Keratinocyte (primary cell): ENCODE measurements around the gene ZBTB34. TPM values are rescaled to one million over a fixed set of nuclear protein-coding genes. Genes with fewer than 3 reads are reported as not detected.
A peak's percentile ranks its signal among the peaks of the same experiment; 100 is the strongest.

Source experiments
- DNase-seq: peaks from one replicate; pipeline ENCODE4 v3.0.0-alpha.2; 2011; ENCODE audit warnings: low read depth, missing footprints, low spot score
- FAIRE-seq: peaks from 2 replicates; lab custom pipeline; 2011; peaks lifted over from hg19 to GRCh38; lab: Jason Lieb, UNC
- H2AFZ ChIP-seq: 2 replicates; pipeline ENCODE4 v1.6.0; 2012; ENCODE audit warnings: low read length, control low read depth, inconsistent platforms; ENCODE audit not compliant: control insufficient read depth
- H3K27ac ChIP-seq: 2 replicates; pipeline ENCODE4 v1.5.1; 2011; ENCODE audit warnings: low read length; ENCODE audit not compliant: control insufficient read depth, insufficient read depth
- H3K27me3 ChIP-seq: 3 replicates; pipeline ENCODE4 v1.6.0; 2011; ENCODE audit warnings: low read length; ENCODE audit not compliant: control insufficient read depth, insufficient read depth; ENCODE audit errors: extremely low read depth
- H3K36me3 ChIP-seq, 2 experiments: 2 replicates in 1 of 2; 3 replicates in 1 of 2; pipeline ENCODE4 v1.5.1; 2011; ENCODE audit warnings: low read length in 2 of 2, mild to moderate bottlenecking in 1 of 2; ENCODE audit not compliant: control insufficient read depth in 2 of 2, insufficient read depth in 2 of 2; ENCODE audit errors: extremely low read depth in 1 of 2
- H3K4me1 ChIP-seq: 3 replicates; pipeline ENCODE4 v1.5.1; 2011; ENCODE audit warnings: low read length; ENCODE audit not compliant: control insufficient read depth, insufficient read depth; ENCODE audit errors: extremely low read depth
- H3K4me2 ChIP-seq: 3 replicates; pipeline ENCODE4 v1.6.0; 2011; ENCODE audit warnings: low read depth, low read length; ENCODE audit not compliant: control insufficient read depth, insufficient read depth; ENCODE audit errors: extremely low read depth
- H3K4me3 ChIP-seq, 3 experiments: fragments of 200-600 bp in 1 of 3; sonication (generic) in 1 of 3; 2 replicates in 2 of 3; 3 replicates in 1 of 3; pipeline ENCODE4 v1.5.1; 2011 to 2016; ENCODE audit warnings: low read length in 3 of 3, mild to moderate bottlenecking in 3 of 3, control low read depth in 2 of 3, inconsistent platforms in 1 of 3, low read depth in 1 of 3, mixed read lengths in 1 of 3, mixed run types in 1 of 3, moderate library complexity in 1 of 3; ENCODE audit not compliant: control insufficient read depth in 2 of 3, insufficient read depth in 2 of 3; ENCODE audit errors: extremely low read depth in 1 of 3
- H3K79me2 ChIP-seq: 2 replicates; pipeline ENCODE4 v1.6.0; 2012; ENCODE audit warnings: low read length; ENCODE audit not compliant: control insufficient read depth, insufficient read depth
- H3K9ac ChIP-seq: 3 replicates; pipeline ENCODE4 v1.6.0; 2011; ENCODE audit warnings: low read length; ENCODE audit not compliant: control insufficient read depth, insufficient read depth; ENCODE audit errors: extremely low read depth
- H3K9me1 ChIP-seq: 3 replicates; pipeline ENCODE4 v1.6.0; 2011; ENCODE audit warnings: low read length; ENCODE audit not compliant: control insufficient read depth, insufficient read depth; ENCODE audit errors: extremely low read depth
- H3K9me3 ChIP-seq: 2 replicates; pipeline ENCODE4 v1.5.1; 2012; ENCODE audit warnings: low read depth, low read length; ENCODE audit not compliant: control insufficient read depth
- H4K20me1 ChIP-seq: 3 replicates; pipeline ENCODE4 v1.6.0; 2011; ENCODE audit warnings: low read length; ENCODE audit not compliant: control insufficient read depth, insufficient read depth; ENCODE audit errors: extremely low read depth
- CTCF ChIP-seq, 3 experiments: IDR thresholded peaks in 1 of 3; conservative IDR thresholded peaks in 1 of 3; optimal IDR thresholded peaks in 1 of 3; 2 replicates in 2 of 3; 3 replicates in 1 of 3; pipeline versions ENCODE3 to v1.5.1; 2011; ENCODE audit warnings: low read length in 3 of 3, mild to moderate bottlenecking in 3 of 3, moderate library complexity in 2 of 3, control low read depth in 1 of 3, inconsistent platforms in 1 of 3; ENCODE audit not compliant: insufficient read depth in 2 of 3; ENCODE audit errors: extremely low read depth in 1 of 3
- EZH2 ChIP-seq: IDR thresholded peaks from one replicate; pipeline ENCODE4 v1.6.1; 2012; ENCODE audit warnings: inconsistent platforms, mild to moderate bottlenecking, low read length, moderate library complexity
- dilution Hi-C: fragments of 300-500 bp; cut with MboI; formaldehyde crosslinking; loops from one replicate; pipeline ENCODE4 v1.7.0; 2020; ENCODE audit warnings: low sequenced_read_pairs; ENCODE audit not compliant: extremely low pct_ligation_motif_present
- polyA minus RNA-seq, 3 experiments: library from RNA; depleted of rRNA, polyadenylated mRNA; stranded (reverse); fragments of >200 nt; gene quantifications; 1 replicate in 1 of 3; 2 replicates in 1 of 3; 3 replicates in 1 of 3; pipeline ENCODE4 v1.2.3, GENCODE V29; 2011
- polyA plus RNA-seq, 5 experiments: library from polyadenylated mRNA; depleted of rRNA in 3 of 5; stranded (reverse) in 3 of 5; stranded (forward) in 1 of 5; unstranded in 1 of 5; fragments of >200 nt; gene quantifications; 1 replicate in 1 of 5; 2 replicates in 3 of 5; 3 replicates in 1 of 5; pipeline versions ENCODE4 v1.2.1 to v1.2.3, GENCODE V29; 2011 to 2012; ENCODE audit warnings: missing spikeins in 2 of 5, low read depth in 1 of 5, low replicate concordance in 1 of 5

Gene ZBTB34, protein sequence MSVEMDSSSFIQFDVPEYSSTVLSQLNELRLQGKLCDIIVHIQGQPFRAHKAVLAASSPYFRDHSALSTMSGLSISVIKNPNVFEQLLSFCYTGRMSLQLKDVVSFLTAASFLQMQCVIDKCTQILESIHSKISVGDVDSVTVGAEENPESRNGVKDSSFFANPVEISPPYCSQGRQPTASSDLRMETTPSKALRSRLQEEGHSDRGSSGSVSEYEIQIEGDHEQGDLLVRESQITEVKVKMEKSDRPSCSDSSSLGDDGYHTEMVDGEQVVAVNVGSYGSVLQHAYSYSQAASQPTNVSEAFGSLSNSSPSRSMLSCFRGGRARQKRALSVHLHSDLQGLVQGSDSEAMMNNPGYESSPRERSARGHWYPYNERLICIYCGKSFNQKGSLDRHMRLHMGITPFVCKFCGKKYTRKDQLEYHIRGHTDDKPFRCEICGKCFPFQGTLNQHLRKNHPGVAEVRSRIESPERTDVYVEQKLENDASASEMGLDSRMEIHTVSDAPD
- polyA plus RNA-seq (4.2 to 6.4 TPM (median 5.9 TPM) in 3 replicates), polyA minus RNA-seq (5.2 to 12.3 TPM (median 10.3 TPM) in 3 replicates)
- polyA plus RNA-seq (2011; ENCODE audit: low read depth): 1.5 TPM
- polyA plus RNA-seq (2011; cell fraction: cytosol; rRNA removed): 1.6 and 2.7 TPM in 2 replicates
- 10.2 and 13.0 TPM in 2 replicates for polyA plus RNA-seq (2011; cell fraction: nucleus; rRNA removed)
- 2.2 and 4.0 TPM in 2 replicates for polyA plus RNA-seq (2012; ENCODE audit: low replicate concordance)
- polyA minus RNA-seq (2011; cell fraction: cytosol; rRNA and poly(A)+ RNA removed): 4.2 TPM
- polyA minus RNA-seq (2011; cell fraction: nucleus; rRNA and poly(A)+ RNA removed): 10.8 and 18.3 TPM in 2 replicates

- no peak for FAIRE-seq
- peaks cover 7% of the 10 kb centered on the region for H3K9me1 ChIP-seq
- DNase-seq: no peak
- H3K27me3 ChIP-seq: peaks cover 7% of the 10 kb centered on the region
- peak within 1 kb of the TSS; percentile 70 to 92 (median 90) for H3K4me3 ChIP-seq
- dilution Hi-C loops: no loop called here
- peaks cover 19% of the 10 kb centered on the region for H3K4me1 ChIP-seq
- peaks cover 3% of the 10 kb centered on the region for H4K20me1 ChIP-seq
- TF ChIP-seq EZH2 (no peak), CTCF (optimal IDR thresholded peaks at IDR 0.05 in 1 of 3, IDR thresholded peaks at IDR 0.05 in 1 of 3, conservative IDR thresholded peaks at IDR 0.05 in 1 of 3; ENCODE audit: extremely low read depth in 1 of 3, insufficient read depth in 2 of 3, low read length in 3 of 3) (peak; percentile 70 to 99 (median 82))
- H3K4me2 ChIP-seq: peak within 1 kb of the TSS; percentile 100
- H2AFZ ChIP-seq: peak within 1 kb of the TSS; percentile 77
- peaks cover 0 to 4% of the 10 kb centered on the region in 2 experiments for H3K36me3 ChIP-seq
- H3K9me3 ChIP-seq: no peaks in the 10 kb centered on the region
- H3K79me2 ChIP-seq: peaks cover 37% of the 10 kb centered on the region
- peak within 1 kb of the TSS; percentile 54 for H3K27ac ChIP-seq
- peak within 1 kb of the TSS; percentile 81 for H3K9ac ChIP-seq
Measured at GRCh38 chr9:126860077-126860756, at the start of gene ZBTB34. TSS of gene ZBTB34 (plus strand) at chr9:126860639. CDS start at chr9:126879400, 18,761 bp downstream.

- Histone ChIP-seq H2AFZ (no peak overlapping the region), H3K4me2 (no peak overlapping the region), H3K4me3 (no peak overlapping the region), H3K27ac (no peak overlapping the region), H3K9me3 (no peaks in the 10 kb centered on the region), H3K9me1 (no peaks in the 10 kb centered on the region), H4K20me1 (peaks cover 3% of the 10 kb centered on the region), H3K36me3 (peaks cover 0 to 16% of the 10 kb centered on the region in 2 experiments), H3K79me2 (peaks cover 70% of the 10 kb centered on the region), H3K9ac (no peak overlapping the region), H3K4me1 (peaks cover 3% of the 10 kb centered on the region), H3K27me3 (no peaks in the 10 kb centered on the region)
- DNase-seq (no peak), FAIRE-seq (no peak)
- TF ChIP-seq EZH2 (no peak), CTCF (optimal IDR thresholded peaks at IDR 0.05 in 1 of 3, IDR thresholded peaks at IDR 0.05 in 1 of 3, conservative IDR thresholded peaks at IDR 0.05 in 1 of 3; ENCODE audit: extremely low read depth in 1 of 3, insufficient read depth in 2 of 3, low read length in 3 of 3) (no peak)
- dilution Hi-C loops: no loop called here
Measured at GRCh38 chr9:126813072-126813471, 47.4 kb upstream of the ZBTB34 start.
